HG03064 (cell line): ENCODE data around the gene MEPCE.
"Not testable (repeated sequence)": the region's sequence is repeated elsewhere in the genome, so short reads cannot be mapped to it uniquely, and the experiment has no call there.

Source experiments
- ATAC-seq: cut with Tn5 transposase; IDR thresholded peaks from one replicate; pipeline ENCODE4 v1.9.1; 2021; ENCODE audit warnings: low read depth; ENCODE audit not compliant: unreplicated experiment

Gene MEPCE, protein sequence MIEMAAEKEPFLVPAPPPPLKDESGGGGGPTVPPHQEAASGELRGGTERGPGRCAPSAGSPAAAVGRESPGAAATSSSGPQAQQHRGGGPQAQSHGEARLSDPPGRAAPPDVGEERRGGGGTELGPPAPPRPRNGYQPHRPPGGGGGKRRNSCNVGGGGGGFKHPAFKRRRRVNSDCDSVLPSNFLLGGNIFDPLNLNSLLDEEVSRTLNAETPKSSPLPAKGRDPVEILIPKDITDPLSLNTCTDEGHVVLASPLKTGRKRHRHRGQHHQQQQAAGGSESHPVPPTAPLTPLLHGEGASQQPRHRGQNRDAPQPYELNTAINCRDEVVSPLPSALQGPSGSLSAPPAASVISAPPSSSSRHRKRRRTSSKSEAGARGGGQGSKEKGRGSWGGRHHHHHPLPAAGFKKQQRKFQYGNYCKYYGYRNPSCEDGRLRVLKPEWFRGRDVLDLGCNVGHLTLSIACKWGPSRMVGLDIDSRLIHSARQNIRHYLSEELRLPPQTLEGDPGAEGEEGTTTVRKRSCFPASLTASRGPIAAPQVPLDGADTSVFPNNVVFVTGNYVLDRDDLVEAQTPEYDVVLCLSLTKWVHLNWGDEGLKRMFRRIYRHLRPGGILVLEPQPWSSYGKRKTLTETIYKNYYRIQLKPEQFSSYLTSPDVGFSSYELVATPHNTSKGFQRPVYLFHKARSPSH

DNA sequence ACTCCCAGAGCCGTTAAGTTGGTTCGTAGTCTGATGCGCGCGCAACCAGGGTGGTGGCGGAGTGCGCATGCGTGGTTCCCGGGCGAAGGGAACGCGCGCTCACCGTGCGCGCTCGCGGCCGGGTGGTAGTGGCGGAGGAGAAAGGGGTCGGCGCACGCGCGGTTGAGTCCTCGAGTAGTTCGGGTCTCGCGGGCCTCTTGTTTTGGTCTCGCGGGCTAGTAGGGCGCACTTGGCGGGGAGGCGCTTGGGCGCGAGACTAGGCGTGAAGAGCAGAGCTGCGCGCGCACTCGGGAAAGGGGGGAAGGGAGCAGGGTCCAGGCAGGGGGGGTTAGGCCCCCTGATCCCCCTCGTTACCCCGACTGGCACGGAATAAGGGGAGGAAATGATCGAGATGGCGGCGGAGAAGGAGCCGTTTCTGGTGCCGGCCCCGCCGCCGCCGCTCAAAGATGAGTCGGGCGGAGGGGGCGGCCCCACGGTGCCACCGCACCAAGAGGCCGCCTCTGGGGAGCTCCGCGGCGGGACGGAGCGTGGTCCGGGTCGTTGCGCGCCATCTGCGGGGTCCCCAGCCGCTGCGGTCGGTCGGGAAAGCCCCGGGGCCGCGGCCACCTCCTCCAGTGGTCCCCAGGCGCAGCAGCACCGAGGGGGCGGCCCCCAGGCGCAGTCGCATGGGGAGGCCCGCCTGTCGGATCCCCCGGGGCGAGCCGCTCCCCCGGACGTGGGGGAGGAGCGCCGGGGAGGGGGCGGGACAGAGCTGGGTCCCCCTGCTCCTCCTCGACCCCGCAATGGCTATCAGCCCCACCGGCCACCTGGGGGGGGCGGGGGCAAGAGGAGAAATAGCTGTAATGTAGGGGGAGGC lies at the start of gene MEPCE:
Gene MEPCE, plus strand, starts transcription at position 195 of the 856 bp plus-strand sequence. Its CDS starts 188 bp downstream, at position 383.
- ATAC-seq: no peak

DNA sequence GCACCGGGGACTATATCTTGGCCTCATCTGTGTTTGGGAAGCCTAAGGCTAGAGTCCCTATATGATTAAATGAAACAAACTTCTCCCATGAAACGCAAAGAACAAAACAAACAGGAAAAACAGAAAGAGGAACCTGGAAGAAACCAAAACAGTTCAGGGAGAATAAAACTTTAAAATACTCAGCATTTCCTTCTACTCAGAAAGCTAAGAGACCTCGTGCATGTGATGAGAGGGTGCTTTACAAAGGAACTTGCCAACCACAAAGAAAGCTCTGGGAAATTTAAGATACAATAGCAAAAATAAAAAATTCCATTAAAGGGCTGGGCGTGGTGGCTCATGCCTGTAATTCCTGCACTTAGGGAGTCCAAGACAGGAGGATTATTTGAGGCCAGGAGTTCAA lies 49.4 kb upstream of the MEPCE start:
- ATAC-seq: no peak

DNA sequence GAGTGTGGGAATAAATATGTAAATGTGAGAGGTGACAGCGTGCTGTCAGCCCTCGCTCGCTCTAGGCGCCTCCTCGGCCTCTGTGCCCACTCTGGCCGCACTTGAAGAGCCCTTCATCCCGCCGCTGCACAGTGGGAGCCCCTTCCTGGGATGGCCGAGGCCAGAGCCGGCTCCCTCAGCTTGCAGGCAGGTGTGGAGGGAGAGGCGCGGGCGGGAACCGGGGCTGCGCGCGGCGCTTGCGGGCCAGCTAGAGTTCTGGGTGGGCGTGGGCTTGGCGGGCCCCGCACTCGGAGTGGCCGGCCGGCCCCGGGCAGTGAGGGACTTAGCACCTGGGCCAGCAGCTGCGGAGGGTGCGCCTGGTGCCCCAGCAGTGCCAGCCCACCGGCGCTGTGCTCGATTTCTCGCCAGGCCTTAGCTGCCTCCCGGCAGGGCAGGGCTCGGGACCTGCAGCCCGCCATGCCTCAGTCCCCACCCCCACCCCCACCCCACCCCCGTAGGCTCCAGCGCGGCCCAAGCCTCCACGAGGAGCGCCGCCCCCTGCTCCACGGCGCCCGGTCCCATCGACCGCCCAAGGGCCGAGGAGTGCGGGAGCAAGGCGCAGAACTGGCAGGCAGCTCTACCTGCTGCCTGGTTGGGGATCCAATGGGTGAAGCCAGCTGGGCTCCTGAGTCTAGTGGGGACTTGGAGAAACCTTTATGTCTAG lies 47.9 kb upstream of the MEPCE start:
- ATAC-seq: not testable (repeated sequence)

GRCh38 chr7:100382234-100382853 lies 47.3 kb upstream of the MEPCE start:
- ATAC-seq: not testable (repeated sequence)

DNA sequence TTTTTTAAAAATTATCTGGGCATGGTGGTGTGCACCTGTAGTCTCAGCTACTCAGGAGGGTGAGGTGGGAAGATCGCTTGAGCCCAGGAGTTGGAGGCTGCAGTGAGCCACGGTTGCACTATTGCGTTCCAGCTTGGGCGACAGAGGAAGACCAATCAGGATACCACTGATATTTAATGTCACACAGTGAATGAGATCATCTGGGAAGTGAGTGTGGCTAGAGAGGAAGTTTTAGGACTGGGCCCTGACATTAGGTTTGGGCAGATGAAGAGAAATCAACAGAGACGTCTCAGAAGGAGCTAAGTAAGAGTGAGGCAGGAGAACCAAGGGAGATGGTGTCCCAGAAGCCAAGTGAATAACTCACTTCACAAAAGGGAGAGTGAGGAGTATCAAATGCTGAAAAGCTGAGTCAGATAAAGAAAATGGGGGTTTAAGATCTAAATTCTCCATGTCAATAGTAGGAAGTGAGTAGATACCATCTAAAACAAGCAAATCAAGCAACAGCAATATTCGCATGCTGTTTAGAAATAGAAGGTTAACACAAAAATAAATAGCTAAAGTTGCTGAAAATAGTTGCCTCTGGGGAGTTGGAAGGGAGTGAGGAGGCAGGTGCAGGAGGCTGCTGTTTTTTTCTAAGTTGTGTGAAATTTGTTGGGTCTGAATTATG lies 44.9 kb upstream of the MEPCE start:
- ATAC-seq: no peak

- ATAC-seq: no peak
Measured at GRCh38 chr7:100386940-100387339, 42.7 kb upstream of the MEPCE start.

DNA sequence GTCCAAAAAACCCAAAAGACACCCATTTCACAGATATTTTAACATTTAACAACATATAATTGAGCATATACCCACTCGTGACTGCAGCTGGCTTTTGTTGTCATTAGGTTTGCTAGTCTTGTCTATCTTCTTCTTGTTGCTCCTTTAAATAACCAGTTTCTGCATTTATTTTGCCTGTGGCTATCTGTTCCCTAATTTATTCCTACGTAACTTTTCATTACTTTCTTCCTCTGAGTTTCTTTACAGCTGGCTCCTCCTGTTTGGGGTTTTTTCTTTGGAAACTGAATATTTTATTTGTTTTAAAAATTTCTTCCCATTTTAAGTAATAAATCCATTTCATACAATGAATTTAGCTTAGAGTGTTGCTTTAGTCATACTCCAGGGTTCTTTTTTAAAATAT lies 41.9 kb upstream of the MEPCE start:
- no peak for ATAC-seq

- ATAC-seq: no peak
Measured at GRCh38 chr7:100389437-100390088, 40.1 kb upstream of the MEPCE start.

DNA sequence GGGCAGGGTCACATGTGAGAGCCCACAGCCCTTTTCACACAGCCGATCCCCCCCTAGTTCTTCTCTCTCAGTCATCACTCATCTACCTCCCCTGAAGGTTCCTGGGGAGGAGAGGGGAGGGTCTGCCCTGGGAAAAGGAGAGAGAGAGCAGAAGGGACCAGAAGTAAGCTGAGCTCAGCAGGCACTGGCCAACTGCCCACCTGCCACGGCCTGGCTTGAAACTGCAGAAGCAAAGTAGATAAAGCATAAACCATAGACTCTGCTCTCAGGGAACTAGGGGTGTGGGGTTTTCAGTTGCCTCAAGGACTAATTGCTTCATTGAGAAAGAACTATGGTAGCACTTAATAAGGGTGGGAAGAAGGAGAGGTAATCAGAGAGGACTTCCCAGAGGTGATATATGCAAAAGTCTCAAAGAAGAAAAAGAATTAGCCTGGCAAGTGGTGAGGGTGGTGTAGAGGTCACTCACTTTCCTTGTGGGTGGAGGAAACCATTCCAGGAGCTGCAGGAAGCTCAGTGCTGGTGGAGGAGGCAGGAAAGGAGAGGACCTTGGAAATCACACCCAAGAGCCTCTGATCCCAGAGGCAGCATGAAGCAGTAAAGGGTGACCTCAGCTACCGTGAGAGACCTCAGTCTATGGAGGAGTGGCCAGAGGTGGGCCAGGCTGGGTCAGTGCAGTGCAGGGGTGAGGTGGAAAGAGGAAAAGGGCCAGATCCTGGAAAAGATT lies 39.2 kb upstream of the MEPCE start:
- ATAC-seq: no peak

- ATAC-seq: no peak
Measured at GRCh38 chr7:100393233-100393905, 36.3 kb upstream of the MEPCE start.

- no peak for ATAC-seq
Measured at GRCh38 chr7:100394077-100394476, 35.6 kb upstream of the MEPCE start.

DNA sequence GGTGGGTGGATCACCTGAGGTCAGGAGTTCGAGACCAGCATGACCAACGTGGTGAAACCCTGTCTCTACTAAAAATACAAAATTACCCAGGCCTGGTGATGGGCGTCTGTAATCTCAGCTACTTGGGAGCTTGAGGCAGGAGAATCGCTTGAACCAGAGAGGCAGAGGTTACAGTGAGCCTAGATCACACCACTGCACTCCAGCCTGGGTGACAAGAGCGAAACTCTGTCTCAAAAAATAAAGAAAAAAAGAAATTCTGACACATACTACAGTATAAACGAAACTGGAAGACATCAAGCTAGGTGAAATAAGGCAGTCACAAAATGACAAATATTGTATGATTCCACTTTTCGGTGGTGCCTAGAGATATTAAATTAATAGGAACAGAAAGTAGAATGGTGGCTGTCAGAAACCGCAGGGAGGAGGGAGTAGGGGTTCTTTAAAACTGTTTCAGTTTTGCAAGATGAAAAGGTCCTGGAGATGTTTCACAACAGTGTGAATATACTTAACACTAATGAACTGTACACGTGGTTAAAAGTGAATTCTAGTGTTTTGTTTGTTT lies 33.1 kb upstream of the MEPCE start:
- ATAC-seq: peak; percentile 89

DNA sequence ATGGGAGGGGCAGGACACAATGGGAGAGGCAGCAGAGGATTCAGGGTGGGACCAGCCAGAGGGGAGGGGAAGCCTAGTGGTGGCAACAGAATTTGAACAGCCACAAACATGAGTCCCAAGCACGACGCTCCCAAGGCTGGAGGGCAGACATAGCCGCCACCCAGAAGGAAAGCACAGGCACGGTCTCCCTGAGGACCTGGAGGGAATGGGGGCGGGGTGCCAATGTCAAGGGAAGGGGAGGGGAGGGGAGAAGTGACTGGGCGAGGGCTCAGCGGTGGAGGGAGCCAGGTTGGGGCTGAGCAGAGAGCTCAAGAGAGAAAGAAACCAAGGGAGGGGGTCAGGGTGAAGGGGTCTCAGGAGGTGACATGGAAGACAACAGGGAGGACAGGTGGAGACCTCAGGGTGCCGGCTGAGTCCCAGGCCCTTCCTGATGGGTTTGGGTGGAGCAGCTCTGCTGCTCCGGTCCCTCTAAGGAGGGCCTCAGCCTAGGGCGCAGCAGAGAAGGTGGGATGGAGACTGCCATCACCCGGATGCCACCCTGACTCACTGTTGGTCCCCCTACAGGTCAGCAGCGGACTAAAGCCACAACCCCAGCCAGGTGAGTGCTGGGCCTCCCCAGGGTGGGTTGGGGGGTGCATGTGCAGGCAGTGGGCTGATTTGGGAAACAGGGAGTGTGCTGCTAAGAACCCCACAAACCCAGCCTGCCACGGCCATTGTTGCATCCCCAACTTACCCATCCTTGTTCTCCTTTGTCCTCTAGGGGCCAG lies 32.1 kb upstream of the MEPCE start:
- ATAC-seq: no peak

GRCh38 chr7:100398239-100398638 lies 31.4 kb upstream of the MEPCE start:
- ATAC-seq: no peak

DNA sequence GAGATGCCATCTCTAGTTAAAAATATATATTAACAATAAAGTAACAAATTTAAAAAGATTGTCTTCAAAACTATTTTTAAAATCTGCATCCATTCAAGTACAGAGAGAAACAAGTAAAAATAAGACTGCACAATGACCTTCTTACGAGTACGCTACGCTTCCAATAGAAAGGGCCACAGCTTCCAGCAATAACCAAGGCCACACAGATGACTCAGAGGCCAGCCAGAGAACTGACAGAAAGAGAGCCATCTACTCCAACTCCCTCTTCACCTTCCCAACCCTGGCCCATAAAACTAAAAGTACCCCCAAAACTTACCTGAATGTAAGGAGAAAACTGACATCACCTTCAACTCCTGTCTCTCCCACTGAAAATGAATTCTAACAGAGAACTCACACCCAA lies 29.6 kb upstream of the MEPCE start:
- no peak for ATAC-seq

GRCh38 chr7:100400656-100401055 lies 29.0 kb upstream of the MEPCE start:
- no peak for ATAC-seq

DNA sequence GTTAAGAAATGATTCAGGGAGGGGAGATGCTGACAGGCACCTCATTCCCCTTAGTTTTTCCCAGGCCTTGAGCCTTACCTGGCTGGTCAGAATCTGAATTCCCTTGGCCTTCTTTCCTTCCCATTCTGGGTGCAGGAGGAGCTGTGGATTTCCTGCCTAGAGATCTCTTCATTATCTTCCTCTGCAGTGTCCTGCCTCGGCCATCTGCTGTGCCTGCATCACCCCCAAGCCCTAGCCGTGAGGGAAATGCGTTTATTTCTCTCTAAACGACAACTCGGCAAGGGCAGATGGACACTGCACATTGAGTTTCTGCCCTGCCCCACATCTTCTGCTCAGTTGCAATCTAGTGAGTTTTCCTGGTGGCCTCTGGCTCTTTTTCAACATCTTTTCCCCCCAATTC lies 27.8 kb upstream of the MEPCE start:
- ATAC-seq: no peak
